ENCODE measurements around the gene UBQLN1. TPM values are rescaled to one million over a fixed set of nuclear protein-coding genes. Genes with fewer than 3 reads are reported as not detected.
"Not testable (repeated sequence)": the region's sequence is repeated elsewhere in the genome, so short reads cannot be mapped to it uniquely, and the experiment has no call there.

Gene UBQLN1
- total RNA-seq, result 100 to 1,000 TPM; 112 to 122 TPM
- polyA plus RNA-seq, result 10 to 100 TPM; 65.4 to 70.8 (median 67.6) TPM
- total RNA-seq, result 156 to 230 (median 199) reads per million in 6 experiments

- POLR2A ChIA-PET, result interaction anchor here (0.8 to 3.6 kb wide), 20 partner anchors 8 to 586 kb away, joined by 3 to 39 read pairs (median 4); partner anchors contain the start of genes HNRNPK, IDNK, KIF27 and RMI1
- Mint-ChIP-seq H3K36me3 (peaks cover 6 to 22% (median 12%) of the 10 kb centered on the region in 3 donors), H3K27ac (peak within 1 kb of the TSS; percentile 96 to 100 (median 99))
Observed at GRCh38 chr9:83707768-83708514, at the start of gene UBQLN1. Gene UBQLN1 (minus strand): TSS chr9:83707958. CDS start chr9:83707679, 279 bp downstream.

GRCh38 chr9:83754383-83754977 lies 46.7 kb upstream of the UBQLN1 start:
- Mint-ChIP-seq H3K27me3 (no peaks in the 10 kb centered on the region), H3K9me3 (no peaks in the 10 kb centered on the region), H3K36me3 (peaks cover 9 to 70% (median 24%) of the 10 kb centered on the region in 3 donors), H3K4me1 (peaks cover 0 to 7% (median 0%) of the 10 kb centered on the region in 4 donors), H3K4me3 (no peak overlapping the region), H3K27ac (no peak overlapping the region)
- DNase-seq, result no peak
- POLR2A ChIA-PET, result no interaction called here
- ATAC-seq, result no peak

More at GRCh38 chr9:83707768-83708514, at the start of gene UBQLN1:
- Mint-ChIP-seq H3K4me1 (peaks cover 26 to 50% (median 42%) of the 10 kb centered on the region in 4 donors), H3K9me3 (no peaks in the 10 kb centered on the region), H3K4me3 (peak within 1 kb of the TSS; percentile 85 to 100 (median 94)), H3K27me3 (no peaks in the 10 kb centered on the region)
- DNase-seq, result peak; percentile 83 to 98 (median 92)
- peak; percentile 82 to 83 for ATAC-seq

- H3K4me1 Mint-ChIP-seq, result peaks cover 0 to 4% (median 0%) of the 10 kb centered on the region in 4 donors
- ATAC-seq, result no peak
- H3K27me3 Mint-ChIP-seq, result no peaks in the 10 kb centered on the region
- H3K9me3 Mint-ChIP-seq, result no peaks in the 10 kb centered on the region
- H3K4me3 Mint-ChIP-seq, result no peak overlapping the region
- no peak for DNase-seq
- peaks cover 6 to 54% (median 24%) of the 10 kb centered on the region in 3 donors for H3K36me3 Mint-ChIP-seq
- no peak overlapping the region for H3K27ac Mint-ChIP-seq
- POLR2A ChIA-PET, result no interaction called here
Observed at GRCh38 chr9:83749706-83750105, 41.9 kb upstream of the UBQLN1 start.

GRCh38 chr9:83744206-83744605 lies 36.4 kb upstream of the UBQLN1 start:
- H3K36me3 Mint-ChIP-seq, result peaks cover 5 to 44% (median 26%) of the 10 kb centered on the region in 3 donors
- no peaks in the 10 kb centered on the region for H3K4me1 Mint-ChIP-seq
- H3K9me3 Mint-ChIP-seq, result peaks cover 0 to under 1% (median 0%) of the 10 kb centered on the region in 9 donors
- ATAC-seq (no peak), DNase-seq (no peak)
- no peak overlapping the region for H3K4me3 Mint-ChIP-seq
- no peak overlapping the region for H3K27ac Mint-ChIP-seq
- no peaks in the 10 kb centered on the region for H3K27me3 Mint-ChIP-seq
- POLR2A ChIA-PET, result no interaction called here

- Mint-ChIP-seq H3K36me3 (peaks cover 14 to 27% (median 22%) of the 10 kb centered on the region in 3 donors), H3K4me3 (no peak overlapping the region), H3K27ac (no peak overlapping the region), H3K4me1 (no peaks in the 10 kb centered on the region), H3K27me3 (no peaks in the 10 kb centered on the region), H3K9me3 (peaks cover 7 to 44% (median 19%) of the 10 kb centered on the region in 9 donors)
- DNase-seq (no peak), ATAC-seq (no peak)
- POLR2A ChIA-PET, result no interaction called here
Observed at GRCh38 chr9:83733739-83734138, 26.0 kb upstream of the UBQLN1 start.

- H3K27ac Mint-ChIP-seq, H3K36me3 Mint-ChIP-seq, ATAC-seq, H3K27me3 Mint-ChIP-seq, DNase-seq, H3K4me1 Mint-ChIP-seq, POLR2A ChIA-PET, H3K4me3 Mint-ChIP-seq: not testable (repeated sequence)
- peaks cover 0 to 11% (median 4%) of the 10 kb centered on the region in 9 donors for H3K9me3 Mint-ChIP-seq
Observed at GRCh38 chr9:83728591-83729368, 21.0 kb upstream of the UBQLN1 start.

GRCh38 chr9:83724436-83724835 lies 16.7 kb upstream of the UBQLN1 start:
- ATAC-seq (no peak), DNase-seq (no peak)
- POLR2A ChIA-PET, result no interaction called here
- H3K27me3 Mint-ChIP-seq, result no peaks in the 10 kb centered on the region
- H3K4me3 Mint-ChIP-seq, result no peak overlapping the region
- H3K9me3 Mint-ChIP-seq, result peaks cover 0 to 6% (median 0%) of the 10 kb centered on the region in 9 donors
- H3K4me1 Mint-ChIP-seq, result no peaks in the 10 kb centered on the region
- no peak overlapping the region for H3K27ac Mint-ChIP-seq
- H3K36me3 Mint-ChIP-seq, result peaks cover 0 to 9% (median 0%) of the 10 kb centered on the region in 3 donors

- no peaks in the 10 kb centered on the region for H3K4me1 Mint-ChIP-seq
- H3K9me3 Mint-ChIP-seq, result peaks cover 0 to 6% (median 0%) of the 10 kb centered on the region in 9 donors
- H3K27ac Mint-ChIP-seq, result no peak overlapping the region
- POLR2A ChIA-PET, result no interaction called here
- peaks cover 0 to 9% (median 0%) of the 10 kb centered on the region in 3 donors for H3K36me3 Mint-ChIP-seq
- no peak overlapping the region for H3K4me3 Mint-ChIP-seq
- ATAC-seq (no peak), DNase-seq (no peak)
- no peaks in the 10 kb centered on the region for H3K27me3 Mint-ChIP-seq
Observed at GRCh38 chr9:83722726-83723495, 15.2 kb upstream of the UBQLN1 start.

GRCh38 chr9:83721509-83721908 lies 13.8 kb upstream of the UBQLN1 start:
- Mint-ChIP-seq H3K27me3 (no peaks in the 10 kb centered on the region), H3K9me3 (peaks cover 0 to 6% (median 0%) of the 10 kb centered on the region in 9 donors)
- POLR2A ChIA-PET, result no interaction called here

GRCh38 chr9:83715794-83716193 lies 8.0 kb upstream of the UBQLN1 start:
- Mint-ChIP-seq H3K4me3 (no peak overlapping the region), H3K36me3 (peaks cover 0 to 2% (median 0%) of the 10 kb centered on the region in 3 donors), H3K27me3 (no peaks in the 10 kb centered on the region), H3K27ac (no peak overlapping the region), H3K4me1 (no peaks in the 10 kb centered on the region), H3K9me3 (no peaks in the 10 kb centered on the region)
- DNase-seq (no peak), ATAC-seq (no peak)
- POLR2A ChIA-PET, result no interaction called here

More at GRCh38 chr9:83721509-83721908, 13.8 kb upstream of the UBQLN1 start:
- ATAC-seq (no peak), DNase-seq (no peak)
- Mint-ChIP-seq H3K27ac (no peak overlapping the region), H3K4me3 (no peak overlapping the region), H3K4me1 (no peaks in the 10 kb centered on the region), H3K36me3 (peaks cover 0 to 9% (median 0%) of the 10 kb centered on the region in 3 donors)

GRCh38 chr9:83715221-83715620 lies 7.5 kb upstream of the UBQLN1 start:
- no peaks in the 10 kb centered on the region for H3K27me3 Mint-ChIP-seq
- POLR2A ChIA-PET, result no interaction called here

GRCh38 chr9:83714329-83714728 lies 6.6 kb upstream of the UBQLN1 start:
- Mint-ChIP-seq H3K36me3 (peaks cover 0 to 2% (median 0%) of the 10 kb centered on the region in 3 donors), H3K9me3 (no peaks in the 10 kb centered on the region), H3K4me3 (no peak overlapping the region), H3K27me3 (no peaks in the 10 kb centered on the region), H3K4me1 (peaks cover under 1 to 3% (median 2%) of the 10 kb centered on the region in 4 donors), H3K27ac (no peak overlapping the region)
- ATAC-seq (peak in 1 of 2 donors; percentile 47), DNase-seq (peak in 2 of 10 donors; percentile 11 to 12)
- POLR2A ChIA-PET, result no interaction called here

More at GRCh38 chr9:83715221-83715620, 7.5 kb upstream of the UBQLN1 start:
- ATAC-seq, result no peak
- no peak overlapping the region for H3K4me3 Mint-ChIP-seq
- H3K27ac Mint-ChIP-seq, result no peak overlapping the region
- H3K4me1 Mint-ChIP-seq, result no peaks in the 10 kb centered on the region
- H3K9me3 Mint-ChIP-seq, result no peaks in the 10 kb centered on the region
- DNase-seq, result no peak
- peaks cover 0 to 2% (median 0%) of the 10 kb centered on the region in 3 donors for H3K36me3 Mint-ChIP-seq
